ENCODE data around the gene SLC34A1. TPM values are rescaled to one million over a fixed set of nuclear protein-coding genes. Genes with fewer than 3 reads are reported as not detected.

Gene SLC34A1
- total RNA-seq, 1 donor from 2014 or later: not detected

GRCh38 chr5:177444106-177445051, 60.1 kb downstream of the SLC34A1 start:
- no peak for TF ChIP-seq CTCF (conservative IDR thresholded peaks at IDR 0.05; ENCODE audit: low read depth, low read length)
- no peak overlapping the region for H3K4me3 ChIP-seq (ENCODE audit: low read depth, low read length)
- DNase-seq (ENCODE audit: low read depth): no peak

- DNase-seq (ENCODE audit: low read depth): no peak
Measured at GRCh38 chr5:177445052-177445916, 61.0 kb downstream of the SLC34A1 start.

GRCh38 chr5:177445917-177446199, 61.6 kb downstream of the SLC34A1 start:
- TF ChIP-seq CTCF (conservative IDR thresholded peaks at IDR 0.05; ENCODE audit: low read depth, low read length): no peak
- no peak for DNase-seq (ENCODE audit: low read depth)
- H3K4me3 ChIP-seq (ENCODE audit: low read depth, low read length): peak overlapping the region; percentile 68

More at GRCh38 chr5:177445052-177445916, 61.0 kb downstream of the SLC34A1 start:
- no peak for TF ChIP-seq CTCF (conservative IDR thresholded peaks at IDR 0.05; ENCODE audit: low read depth, low read length)
- H3K4me3 ChIP-seq (ENCODE audit: low read depth, low read length): no peak overlapping the region

DNA sequence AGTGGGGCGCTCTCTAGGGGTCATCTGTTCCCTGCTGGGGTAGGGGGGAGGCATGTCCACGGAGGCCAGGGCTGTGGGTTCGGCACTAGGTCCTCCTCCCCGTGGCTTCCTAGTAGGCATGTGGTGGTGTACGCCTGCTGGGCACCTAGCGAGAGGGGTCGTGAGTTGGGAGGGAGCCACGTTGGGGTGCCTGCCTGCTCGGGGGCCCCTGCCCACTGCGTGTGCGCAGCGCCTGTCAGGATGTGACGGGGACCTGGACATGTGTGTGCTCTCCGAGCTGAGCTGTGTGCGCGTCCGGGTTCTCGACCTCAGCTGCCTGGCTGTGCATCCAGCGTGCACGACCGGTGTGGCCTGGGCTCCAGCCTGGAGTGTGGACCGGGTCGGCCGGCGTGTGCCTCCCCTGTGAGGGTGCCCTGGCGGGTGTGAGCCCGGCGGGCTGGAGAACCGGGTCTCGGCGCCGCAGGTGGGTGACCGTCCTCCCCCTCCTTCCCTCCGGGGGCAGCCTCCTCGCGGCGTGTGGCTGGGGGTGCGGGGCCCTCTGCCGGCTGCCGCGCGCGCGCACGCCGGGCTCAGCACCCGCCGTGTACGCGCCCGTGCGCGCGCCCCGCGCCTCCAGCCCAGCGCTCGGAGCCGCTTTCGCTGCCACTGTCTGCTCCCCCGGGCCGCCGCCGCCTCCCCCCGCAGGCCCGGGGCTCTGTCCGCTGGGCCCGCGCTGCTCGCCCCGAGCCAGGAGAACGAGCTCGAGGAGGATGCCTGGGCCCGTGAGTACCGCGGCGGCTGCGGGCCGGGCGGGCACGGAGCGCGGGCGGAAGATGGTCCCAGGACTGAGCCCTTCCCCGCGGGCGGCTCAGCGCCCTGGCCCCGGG, 62.2 kb downstream of the SLC34A1 start, which contains the start of gene PRR7:
Gene PRR7, plus strand, starts transcription at position 615 of the 866 bp plus-strand sequence. CDS start 8,254 bp downstream, outside the sequence.
- TF ChIP-seq CTCF (conservative IDR thresholded peaks at IDR 0.05; ENCODE audit: low read depth, low read length): no peak
- peak within 1 kb of the TSS; percentile 68 for H3K4me3 ChIP-seq (ENCODE audit: low read depth, low read length)
- DNase-seq (ENCODE audit: low read depth): no peak

GRCh38 chr5:177447066-177447610, 62.9 kb downstream of the SLC34A1 start:
- TF ChIP-seq CTCF (conservative IDR thresholded peaks at IDR 0.05; ENCODE audit: low read depth, low read length): no peak
- DNase-seq (ENCODE audit: low read depth): no peak
- H3K4me3 ChIP-seq (ENCODE audit: low read depth, low read length): peak overlapping the region; percentile 68
